ENCODE results near the gene UNC45B. TPM values are rescaled to one million over a fixed set of nuclear protein-coding genes. Genes with fewer than 3 reads are reported as not detected.

UNC45B gene
- polyA plus RNA-seq, 1 of the 3 experiments (the other 2 are of a cell fraction): not detected

DNA sequence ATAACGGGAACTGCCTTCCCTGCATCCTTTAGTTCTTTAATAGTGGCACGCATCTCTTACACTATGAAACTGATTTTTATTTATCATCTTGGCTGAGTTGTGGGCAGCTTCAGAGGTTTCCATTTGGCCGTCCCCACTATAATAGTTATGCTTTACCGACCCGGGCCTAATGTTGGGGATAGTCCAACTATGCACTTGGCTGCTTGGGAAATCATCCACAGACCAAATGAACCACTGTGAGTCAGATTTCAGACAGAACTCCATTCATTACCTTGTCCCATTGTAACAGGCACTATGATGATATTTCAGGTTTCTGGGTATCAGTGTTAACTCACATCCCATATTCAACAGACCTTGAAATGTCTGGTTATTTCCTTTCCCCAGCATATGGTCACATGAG, 89.2 kb downstream of the UNC45B start (continued):
- TF ChIP-seq, protein P1, sequence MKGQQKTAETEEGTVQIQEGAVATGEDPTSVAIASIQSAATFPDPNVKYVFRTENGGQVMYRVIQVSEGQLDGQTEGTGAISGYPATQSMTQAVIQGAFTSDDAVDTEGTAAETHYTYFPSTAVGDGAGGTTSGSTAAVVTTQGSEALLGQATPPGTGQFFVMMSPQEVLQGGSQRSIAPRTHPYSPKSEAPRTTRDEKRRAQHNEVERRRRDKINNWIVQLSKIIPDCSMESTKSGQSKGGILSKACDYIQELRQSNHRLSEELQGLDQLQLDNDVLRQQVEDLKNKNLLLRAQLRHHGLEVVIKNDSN (IDR thresholded peaks at IDR 0.05; ENCODE audit: borderline replicate concordance, low read depth): no peak
- no peak for TF ChIP-seq TEAD4 (IDR thresholded peaks at IDR 0.05; ENCODE audit: borderline replicate concordance, insufficient read depth)

DNA sequence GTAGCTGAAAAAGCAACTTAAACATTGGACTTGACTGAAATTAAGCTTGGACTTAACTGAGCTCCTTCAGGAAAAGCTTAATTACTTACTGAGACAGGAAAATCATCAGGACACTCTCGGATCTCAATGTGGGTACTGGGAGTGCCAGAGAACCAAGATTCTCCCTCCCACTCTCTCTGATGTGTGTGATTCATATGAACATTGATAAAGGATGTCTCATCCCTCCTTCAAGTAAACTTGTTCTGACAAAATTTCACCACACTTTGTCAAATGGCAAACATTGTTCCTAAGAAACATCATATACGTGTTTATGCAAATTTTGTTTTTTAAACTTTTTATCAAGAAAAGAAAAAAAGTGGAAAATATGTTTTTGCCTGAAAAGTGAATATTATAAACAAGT, 91.2 kb downstream of the UNC45B start:
- H3K27me3 ChIP-seq (ENCODE audit: insufficient read depth): peaks cover 14% of the 10 kb centered on the region; the same call in 1 of the 2 replicates
- H3F3A ChIP-seq (replicated peaks; ENCODE audit: insufficient read depth): peaks cover 9% of the 10 kb centered on the region
- no peaks in the 10 kb centered on the region for H4K20me1 ChIP-seq (ENCODE audit: insufficient read depth)
- peak overlapping the region; percentile 0; the same call in 1 of the 2 replicates for H2AFZ ChIP-seq (ENCODE audit: low read depth)
- H3K4me2 ChIP-seq: no peak overlapping the region
- H3K36me3 ChIP-seq (replicated peaks in 1 of 2; ENCODE audit: control insufficient read depth in 1 of 2, insufficient read depth in 2 of 2, low read length in 1 of 2): no peaks in the 10 kb centered on the region
- no peak overlapping the region for H3K9ac ChIP-seq
- no peaks in the 10 kb centered on the region for H3K79me2 ChIP-seq (ENCODE audit: insufficient read depth)
- no peak overlapping the region for H3K27ac ChIP-seq (ENCODE audit: low read depth in 2 of 2, low read length in 1 of 2)
- H3K9me3 ChIP-seq: no peaks in the 10 kb centered on the region
- no peaks in the 10 kb centered on the region for H3K4me1 ChIP-seq (ENCODE audit: control insufficient read depth in 1 of 2, insufficient read depth in 2 of 2, low read depth in 1 of 2, low read length in 1 of 2)
- POLR2A ChIA-PET: no interaction called here
- CTCF ChIA-PET: no interaction called here
- H3K4me3 ChIP-seq (ENCODE audit: low read depth in 2 of 2, low read length in 1 of 2): no peak overlapping the region
- WGBS (ENCODE audit: low lambda C conversion rate): 14% methylated on average over 2 of the region's 2 CpGs
- no peaks in the 10 kb centered on the region for H3K9me2 ChIP-seq
- TF ChIP-seq FOSL2 (IDR thresholded peaks at IDR 0.05; ENCODE audit: borderline replicate concordance, low read depth) (no peak), NRF1 (IDR thresholded peaks at IDR 0.05; ENCODE audit: low read depth, low read length) (no peak)
- TF ChIP-seq, protein P2, sequence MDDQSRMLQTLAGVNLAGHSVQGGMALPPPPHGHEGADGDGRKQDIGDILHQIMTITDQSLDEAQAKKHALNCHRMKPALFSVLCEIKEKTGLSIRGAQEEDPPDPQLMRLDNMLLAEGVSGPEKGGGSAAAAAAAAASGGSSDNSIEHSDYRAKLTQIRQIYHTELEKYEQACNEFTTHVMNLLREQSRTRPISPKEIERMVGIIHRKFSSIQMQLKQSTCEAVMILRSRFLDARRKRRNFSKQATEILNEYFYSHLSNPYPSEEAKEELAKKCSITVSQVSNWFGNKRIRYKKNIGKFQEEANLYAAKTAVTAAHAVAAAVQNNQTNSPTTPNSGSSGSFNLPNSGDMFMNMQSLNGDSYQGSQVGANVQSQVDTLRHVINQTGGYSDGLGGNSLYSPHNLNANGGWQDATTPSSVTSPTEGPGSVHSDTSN (IDR thresholded peaks at IDR 0.05): peak; percentile 42; the same call in 1 of the 2 replicates
- no peak for DNase-seq

Other genes starting within 250 kb of the UNC45B start
- 0.48 and 0.57 TPM in 2 replicates for gene CCT6B, start 186.4 kb upstream of the UNC45B start, polyA plus RNA-seq (2012; rRNA removed)
- 7.8 and 8.8 TPM in 2 replicates for gene ZNF830, start 186.3 kb upstream of the UNC45B start, polyA plus RNA-seq (2012; rRNA removed)
- gene LIG3, start 167.3 kb upstream of the UNC45B start, polyA plus RNA-seq (2012; rRNA removed): 25.7 and 28.6 TPM in 2 replicates
- gene RFFL, start 84.1 kb upstream of the UNC45B start, polyA plus RNA-seq (2012; rRNA removed): 10.1 and 12.7 TPM in 2 replicates
- 11.6 and 13.7 TPM in 2 replicates for gene RAD51D, start 28.0 kb upstream of the UNC45B start, polyA plus RNA-seq (2012; rRNA removed)
- gene FNDC8, start 26.2 kb upstream of the UNC45B start, polyA plus RNA-seq (2012; rRNA removed): not detected in 2 replicates
- gene NLE1, start 5.5 kb upstream of the UNC45B start, polyA plus RNA-seq (2012; rRNA removed): 22.1 and 25.3 TPM in 2 replicates
- gene SLC35G3, start 46.6 kb downstream of the UNC45B start, polyA plus RNA-seq (2012; rRNA removed): not detected in 2 replicates
- gene SLFN5, start 95.3 kb downstream of the UNC45B start, polyA plus RNA-seq (2012; rRNA removed): 1.4 and 1.9 TPM in 2 replicates
- 0.02 TPM in 2 replicates for gene SLFN11, start 225.8 kb downstream of the UNC45B start, polyA plus RNA-seq (2012; rRNA removed)